Measurements from ENCODE around the gene TBC1D8. TPM values are rescaled to one million over a fixed set of nuclear protein-coding genes. Genes with fewer than 3 reads are reported as not detected.
"Not testable (repeated sequence)": the region's sequence is repeated elsewhere in the genome, so short reads cannot be mapped to it uniquely, and the experiment has no call there.

The TBC1D8 gene
- total RNA-seq, 1 donor from 2014 or later = 20.1 TPM

GRCh38 chr2:101089942-101090799 is 61.0 kb downstream of the TBC1D8 start:
- intact Hi-C loops (cut with DNase I) = no loop called here
- no peak for ATAC-seq
- no peak for DNase-seq (ENCODE audit: low spot score)

- ATAC-seq (no peak), DNase-seq (ENCODE audit: low spot score) (no peak)
- intact Hi-C loops (cut with DNase I) = no loop called here
Measured at GRCh38 chr2:101089419-101089818, 61.8 kb downstream of the TBC1D8 start.

DNA sequence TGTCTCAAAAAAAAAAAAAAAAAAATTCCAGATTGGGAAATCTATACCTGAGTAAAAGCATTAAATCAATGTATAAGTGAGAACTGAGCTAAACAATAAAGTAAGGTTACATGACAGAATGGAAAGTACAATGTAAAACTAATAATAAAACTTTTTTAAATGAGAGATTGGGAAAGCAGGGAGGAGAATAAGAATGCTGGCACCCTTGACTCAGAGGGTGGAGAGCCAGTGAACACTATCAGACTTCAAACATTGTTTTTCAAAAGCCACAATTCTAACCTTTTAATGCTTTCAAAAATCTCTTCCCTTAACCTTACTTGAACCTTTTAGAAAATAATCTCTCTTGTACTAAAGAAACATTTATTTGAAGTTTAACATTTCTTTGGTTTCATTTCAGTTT is 63.5 kb downstream of the TBC1D8 start:
- intact Hi-C loops (cut with DNase I) = no loop called here
- DNase-seq (ENCODE audit: low spot score) (no peak), ATAC-seq (peak; percentile 49)

DNA sequence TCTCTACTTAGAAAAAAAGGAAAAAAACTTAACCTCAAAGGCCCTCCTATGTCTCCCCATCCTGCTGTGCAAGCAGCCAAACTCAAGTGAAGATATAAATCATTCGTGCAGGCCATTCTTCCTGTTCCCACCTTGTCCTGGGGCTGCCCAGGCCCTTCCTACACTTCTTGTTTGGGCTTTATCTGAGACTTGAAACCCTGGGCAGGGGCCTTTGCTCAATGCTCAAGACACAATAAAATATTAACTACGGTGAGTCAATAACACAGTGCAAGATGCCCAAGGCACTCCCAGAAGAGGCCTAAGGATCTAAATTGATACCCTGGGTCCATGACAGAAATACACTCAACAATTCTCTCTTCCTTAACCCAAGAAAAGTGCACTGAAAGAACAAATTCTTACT is 67.6 kb downstream of the TBC1D8 start:
- intact Hi-C loops (cut with DNase I) = no loop called here
- ATAC-seq (no peak), DNase-seq (ENCODE audit: low spot score) (no peak)

DNA sequence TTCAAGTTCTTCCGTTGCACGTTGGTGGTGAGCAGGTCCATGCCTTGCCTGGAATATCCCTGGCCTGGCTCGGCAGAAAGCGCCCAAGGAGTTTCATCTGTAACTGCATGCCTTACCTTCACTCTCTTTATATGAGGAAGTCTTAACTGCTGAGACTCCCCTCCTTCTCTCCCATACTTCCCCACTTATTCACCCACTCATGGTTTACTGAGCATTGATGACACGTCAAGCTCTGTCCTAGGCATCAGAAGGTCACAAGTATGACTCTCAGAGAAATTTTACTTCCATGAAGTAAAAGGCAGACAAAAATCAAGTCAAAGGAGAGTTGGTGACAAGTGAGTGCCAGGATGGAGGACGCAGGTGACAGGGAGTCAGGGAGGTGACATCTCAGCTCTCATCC is 68.2 kb downstream of the TBC1D8 start:
- DNase-seq (ENCODE audit: low spot score) = no peak
- ATAC-seq = no peak

GRCh38 chr2:101081375-101081907 is 69.7 kb downstream of the TBC1D8 start:
- intact Hi-C loops (cut with DNase I) = no loop called here

More for the DNA sequence above, 68.2 kb downstream of the TBC1D8 start:
- intact Hi-C loops (cut with DNase I) = no loop called here

DNA sequence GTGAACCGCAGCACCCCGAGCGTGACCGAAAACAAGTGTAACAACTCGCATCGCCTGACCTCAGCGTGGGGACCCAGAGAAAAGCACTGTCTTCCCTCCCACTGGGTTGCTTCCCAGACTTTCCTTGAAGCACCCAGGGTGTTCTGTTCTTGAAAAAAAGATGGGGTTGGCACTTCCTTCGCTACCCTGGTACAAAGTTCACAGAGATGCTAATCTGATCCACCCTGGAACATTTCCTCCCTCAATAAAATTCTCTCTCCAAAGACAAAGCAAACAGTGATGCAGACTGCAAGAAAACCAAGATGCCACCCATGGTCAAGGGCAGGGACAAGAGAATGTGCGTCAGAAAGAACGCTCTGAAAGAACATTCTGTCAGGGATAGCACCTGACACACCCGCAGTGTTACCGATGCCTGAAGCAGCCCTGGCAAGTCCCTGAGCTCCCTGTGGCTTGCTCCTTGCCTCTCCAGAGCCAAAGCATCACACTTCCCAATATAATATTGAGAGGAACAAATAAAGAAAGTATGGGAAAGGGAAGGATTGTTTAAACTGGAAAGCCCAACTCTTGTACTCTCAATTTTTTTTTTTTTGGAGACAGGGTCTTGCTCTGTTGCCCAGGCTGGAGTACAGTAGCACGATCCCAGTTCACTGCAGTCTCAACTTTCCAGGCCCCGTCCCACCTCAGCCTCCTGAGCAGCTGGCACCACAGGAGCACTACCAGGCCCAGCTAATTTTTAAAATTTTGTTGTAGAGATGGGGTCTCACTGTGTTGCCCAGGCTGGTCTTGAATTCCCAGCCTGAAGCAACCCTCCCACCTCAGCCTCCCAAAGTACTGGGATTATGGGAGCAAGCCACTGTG is 70.7 kb downstream of the TBC1D8 start:
- peak; percentile 62 for ATAC-seq
- DNase-seq (ENCODE audit: low spot score) = no peak
- intact Hi-C loops (cut with DNase I) = no loop called here

More at GRCh38 chr2:101081375-101081907, 69.7 kb downstream of the TBC1D8 start:
- ATAC-seq = no peak
- DNase-seq (ENCODE audit: low spot score) = no peak

DNA sequence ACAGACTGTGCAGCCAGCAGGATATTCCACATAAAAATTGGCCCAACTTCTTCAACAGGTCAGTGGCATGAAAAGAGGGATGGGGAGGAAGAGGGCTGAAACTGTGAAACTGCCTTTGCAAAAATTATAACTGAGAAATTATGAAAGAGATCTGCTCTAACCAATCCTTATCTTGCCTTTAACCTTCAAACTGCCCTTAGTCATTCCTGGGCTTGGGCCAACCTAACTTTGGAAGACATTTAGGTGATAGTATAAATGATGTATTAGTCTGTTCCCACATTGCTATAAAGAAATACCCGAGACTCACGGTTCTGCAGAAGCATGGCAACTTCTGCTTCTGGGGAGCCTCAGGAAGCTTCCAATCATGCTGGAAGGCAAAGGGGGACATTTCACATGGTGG is 74.6 kb downstream of the TBC1D8 start:
- intact Hi-C loops (cut with DNase I) = no loop called here
- DNase-seq (ENCODE audit: low spot score) (no peak), ATAC-seq (no peak)

GRCh38 chr2:101064868-101065549 is 86.2 kb downstream of the TBC1D8 start:
- peak; percentile 87 for ATAC-seq

DNA sequence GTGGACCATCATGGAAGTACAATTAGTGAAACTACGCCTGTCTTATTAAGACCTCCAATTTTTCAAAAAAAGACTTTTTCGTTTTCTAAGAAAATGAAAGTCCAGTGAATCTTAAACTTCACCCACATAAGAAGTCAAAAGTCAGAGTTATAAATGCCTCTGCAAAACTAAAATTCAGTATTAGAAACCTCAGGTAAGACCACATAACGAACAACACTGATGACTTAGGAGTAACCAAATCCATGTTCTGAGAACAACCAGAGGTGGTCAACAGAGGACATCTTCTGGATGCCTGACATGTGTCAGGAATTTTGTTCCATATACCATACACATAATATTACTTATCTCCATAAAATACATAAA is 86.7 kb downstream of the TBC1D8 start:
- ATAC-seq (no peak), DNase-seq (ENCODE audit: low spot score) (no peak)
- intact Hi-C loops (cut with DNase I) = no loop called here

More at GRCh38 chr2:101064868-101065549, 86.2 kb downstream of the TBC1D8 start:
- intact Hi-C loops (cut with DNase I) = no loop called here
- no peak for DNase-seq (ENCODE audit: low spot score)

DNA sequence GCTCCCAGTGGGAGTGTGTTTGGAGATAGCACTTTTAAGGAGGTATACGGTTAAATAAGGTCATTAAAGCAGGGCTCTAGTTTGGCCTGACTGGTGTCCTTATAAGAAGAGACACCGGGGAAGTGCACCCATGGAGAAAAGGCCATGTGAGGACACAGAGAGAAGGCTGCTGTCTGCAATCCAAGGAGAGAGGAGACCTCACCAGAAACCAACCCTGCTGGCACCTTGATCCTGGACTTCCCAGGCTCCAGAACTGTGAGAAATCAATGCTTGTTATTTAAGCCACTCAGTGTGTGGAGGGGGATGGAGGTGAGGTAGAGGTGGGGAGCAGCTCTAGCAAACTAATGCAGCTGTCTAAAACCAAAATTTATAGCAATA is 87.1 kb downstream of the TBC1D8 start:
- intact Hi-C loops (cut with DNase I) = no loop called here
- ATAC-seq (no peak), DNase-seq (ENCODE audit: low spot score) (no peak)

DNA sequence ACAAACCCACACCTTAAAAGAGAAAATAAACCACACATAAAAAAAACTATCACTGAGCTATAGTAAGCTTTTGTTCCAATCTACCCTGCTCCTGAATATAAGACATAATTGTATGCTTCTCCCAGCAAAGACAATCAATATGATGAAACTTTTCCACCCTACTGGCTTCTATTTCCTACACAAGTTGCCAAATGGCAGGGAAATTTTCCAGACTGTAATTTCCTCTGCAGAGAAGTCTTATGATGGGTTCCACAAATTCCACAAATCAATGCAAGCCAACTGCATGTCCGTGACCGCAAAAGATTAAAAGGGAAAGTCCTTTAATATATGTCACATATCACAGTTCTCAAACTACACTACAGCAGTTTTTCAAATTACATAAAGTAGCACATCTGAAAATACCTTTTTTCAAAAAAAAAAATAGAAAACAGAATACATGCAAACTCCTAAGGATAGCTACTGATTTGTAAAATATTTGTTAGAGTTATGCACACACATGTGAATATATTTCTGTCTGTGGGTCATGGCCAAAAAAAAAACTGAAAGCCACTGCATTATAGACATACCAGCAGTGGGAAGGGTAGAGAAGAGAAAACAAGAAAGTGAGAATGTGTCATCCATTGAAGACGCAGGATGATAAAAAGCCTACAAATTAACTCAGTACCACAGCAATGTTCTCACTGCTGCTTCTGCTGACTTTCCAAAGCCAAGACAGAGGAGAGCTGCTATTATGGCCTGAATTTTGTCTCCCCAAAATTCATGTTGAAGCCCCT is 87.6 kb downstream of the TBC1D8 start:
- DNase-seq (ENCODE audit: low spot score) (no peak), ATAC-seq (peak; percentile 54)
- intact Hi-C loops (cut with DNase I) = no loop called here

GRCh38 chr2:101058386-101058785 is 92.8 kb downstream of the TBC1D8 start:
- DNase-seq (ENCODE audit: low spot score) = no peak
- intact Hi-C loops (cut with DNase I) = no loop called here
- no peak for ATAC-seq

GRCh38 chr2:101057051-101057933 is 93.9 kb downstream of the TBC1D8 start:
- intact Hi-C loops (cut with DNase I) = no loop called here
- ATAC-seq (no peak), DNase-seq (ENCODE audit: low spot score) (no peak)

DNA sequence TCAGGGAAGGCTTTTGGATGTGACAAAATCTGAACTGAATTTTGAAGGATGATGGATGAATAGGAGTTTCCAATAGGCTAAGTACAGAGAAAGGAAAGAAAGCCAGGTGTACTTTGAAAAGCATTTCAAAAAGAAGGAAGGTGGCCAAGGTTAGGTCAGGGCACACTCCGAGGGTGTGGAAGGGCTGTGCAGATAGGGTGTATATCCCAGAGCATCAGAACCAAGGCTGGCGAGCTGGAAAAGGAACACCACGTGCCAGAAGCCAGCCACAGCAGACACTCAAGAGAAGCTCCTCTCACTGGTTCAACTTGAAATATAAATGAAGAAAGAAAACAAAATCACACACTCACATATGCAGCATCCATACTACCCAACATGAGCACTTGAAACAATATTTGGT is 98.1 kb downstream of the TBC1D8 start:
- no peak for ATAC-seq
- intact Hi-C loops (cut with DNase I) = no loop called here
- DNase-seq (ENCODE audit: low spot score) = no peak

GRCh38 chr2:101052147-101052546 is 99.0 kb downstream of the TBC1D8 start:
- intact Hi-C loops (cut with DNase I) = no loop called here
- DNase-seq (ENCODE audit: low spot score) = no peak
- no peak for ATAC-seq

- DNase-seq (ENCODE audit: low spot score); ATAC-seq; intact Hi-C loops (cut with DNase I): not testable (repeated sequence)
Measured at GRCh38 chr2:101050886-101051285, 100.3 kb downstream of the TBC1D8 start.

DNA sequence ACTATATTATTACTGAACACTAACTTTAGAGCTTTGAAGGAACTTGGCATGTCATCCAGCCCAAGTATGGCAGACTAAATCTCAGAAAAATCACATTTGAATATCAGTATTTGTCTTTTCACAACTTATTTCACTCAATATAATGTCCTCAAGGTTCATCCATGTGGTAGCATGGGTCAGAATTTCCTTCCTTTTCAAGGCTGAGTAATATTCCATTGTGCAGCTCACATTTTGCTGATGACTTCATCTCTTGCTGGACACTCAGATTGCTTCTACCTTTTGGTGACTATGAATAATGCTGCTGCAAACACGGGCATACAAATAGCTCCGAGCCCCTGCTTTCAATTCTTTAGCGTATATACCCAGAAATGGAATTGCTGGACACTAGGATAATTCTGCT is 102.4 kb downstream of the TBC1D8 start:
- intact Hi-C loops (cut with DNase I) = no loop called here
- ATAC-seq (no peak), DNase-seq (ENCODE audit: low spot score) (no peak)
